Endodermal cell (in vitro differentiated cells): ENCODE measurements around the gene GTF2H3. TPM values are rescaled to one million over a fixed set of nuclear protein-coding genes. Genes with fewer than 3 reads are reported as not detected.

Source experiments
- DNase-seq: peaks from one replicate; pipeline ENCODE4 v3.0.0-alpha.2; 2017
- H3K27ac ChIP-seq: 2 replicates; pipeline ENCODE4 v1.5.1; 2013; ENCODE audit warnings: mild to moderate bottlenecking, low read depth, low read length, moderate library complexity
- H3K27me3 ChIP-seq: 2 replicates; pipeline ENCODE4 v1.6.1; 2013; ENCODE audit warnings: mild to moderate bottlenecking, low read length, moderate library complexity; ENCODE audit not compliant: insufficient read depth, control insufficient read depth, poor library complexity, severe bottlenecking
- H3K36me3 ChIP-seq: 2 replicates; pipeline ENCODE4 v1.7.0; 2013; ENCODE audit warnings: mild to moderate bottlenecking, low read length, moderate library complexity; ENCODE audit not compliant: control insufficient read depth, insufficient read depth
- H3K4me1 ChIP-seq: one replicate; pipeline ENCODE4 v1.7.0; 2013; ENCODE audit warnings: low read length; ENCODE audit not compliant: control insufficient read depth, insufficient read depth
- H3K4me3 ChIP-seq: 2 replicates; pipeline ENCODE4 v1.5.1; 2013; ENCODE audit warnings: mild to moderate bottlenecking, low read length, moderate library complexity
- H3K9ac ChIP-seq: 2 replicates; pipeline ENCODE4 v1.6.1; 2013; ENCODE audit warnings: mild to moderate bottlenecking, low read length, moderate library complexity; ENCODE audit not compliant: poor library complexity, severe bottlenecking; ENCODE audit errors: extremely low read depth
- H3K9me3 ChIP-seq: 2 replicates; pipeline ENCODE4 v1.6.1; 2013; ENCODE audit warnings: mild to moderate bottlenecking, low read length, moderate library complexity; ENCODE audit not compliant: control insufficient read depth
- H3K27ac Mint-ChIP-seq: 2 replicates; pipeline ENCODE4 v1.8.0; 2020; ENCODE audit warnings: mixed read lengths
- H3K27me3 Mint-ChIP-seq: 2 replicates; pipeline ENCODE4 v1.8.0; 2021; ENCODE audit warnings: mild to moderate bottlenecking, mixed read lengths; ENCODE audit not compliant: insufficient read depth
- H3K36me3 Mint-ChIP-seq: 2 replicates; pipeline ENCODE4 v1.8.0; 2020; ENCODE audit warnings: low read depth, mixed read lengths
- H3K4me1 Mint-ChIP-seq: 2 replicates; pipeline ENCODE4 v1.8.0; 2020; ENCODE audit warnings: mixed read lengths
- H3K4me3 Mint-ChIP-seq: 2 replicates; pipeline ENCODE4 v1.8.0; 2020; ENCODE audit warnings: mild to moderate bottlenecking, moderate library complexity, mixed read lengths
- H3K9me3 Mint-ChIP-seq: 2 replicates; pipeline ENCODE4 v1.8.0; 2020; ENCODE audit warnings: mild to moderate bottlenecking, mixed read lengths
- WGBS, 2 experiments: methylation state at CpG; one replicate each; pipeline versions ENCODE4 v1.1.5 to v1.1.7; 2013; ENCODE audit warnings: missing lambda C conversion rate in 2 of 2, mixed read lengths in 1 of 2; ENCODE audit not compliant: insufficient coverage in 1 of 2, insufficient read length in 1 of 2; 5-methylcytosine and 5-hydroxymethylcytosine counted together
- total RNA-seq, 2 donors: library from RNA; stranded (reverse); fragmentation: NEBNext Ultra II Directional in 1 of 2; extraction: Animal tissue kit (Norgen Biotek cat#: 25700) in 1 of 2; gene quantifications; 2 replicates in 1 of 2; 3 replicates in 1 of 2; pipeline ENCODE4 v1.2.1, GENCODE V29; 2021
- TF ChIP-seq, protein P1 (sequence below): fragments of 200-600 bp; sonication (generic); conservative IDR thresholded peaks from 2 replicates; pipeline ENCODE4 v1.5.0; 2021; ENCODE audit warnings: antibody characterized with exemption, mild to moderate bottlenecking

Gene GTF2H3
- total RNA-seq, 2 donors from 2014 or later: 39.4 to 42.5 TPM

GRCh38 chr12:123675436-123675835, 41.8 kb downstream of the GTF2H3 start:
- H3K9me3 ChIP-seq: no peaks in the 10 kb centered on the region
- peaks cover 6% of the 10 kb centered on the region for H3K4me1 ChIP-seq
- H3K4me3 ChIP-seq: no peak overlapping the region
- no peaks in the 10 kb centered on the region for H3K9me3 Mint-ChIP-seq
- no peaks in the 10 kb centered on the region for H3K27me3 Mint-ChIP-seq
- H3K4me1 Mint-ChIP-seq: peaks cover 5% of the 10 kb centered on the region
- TF ChIP-seq, protein P1, sequence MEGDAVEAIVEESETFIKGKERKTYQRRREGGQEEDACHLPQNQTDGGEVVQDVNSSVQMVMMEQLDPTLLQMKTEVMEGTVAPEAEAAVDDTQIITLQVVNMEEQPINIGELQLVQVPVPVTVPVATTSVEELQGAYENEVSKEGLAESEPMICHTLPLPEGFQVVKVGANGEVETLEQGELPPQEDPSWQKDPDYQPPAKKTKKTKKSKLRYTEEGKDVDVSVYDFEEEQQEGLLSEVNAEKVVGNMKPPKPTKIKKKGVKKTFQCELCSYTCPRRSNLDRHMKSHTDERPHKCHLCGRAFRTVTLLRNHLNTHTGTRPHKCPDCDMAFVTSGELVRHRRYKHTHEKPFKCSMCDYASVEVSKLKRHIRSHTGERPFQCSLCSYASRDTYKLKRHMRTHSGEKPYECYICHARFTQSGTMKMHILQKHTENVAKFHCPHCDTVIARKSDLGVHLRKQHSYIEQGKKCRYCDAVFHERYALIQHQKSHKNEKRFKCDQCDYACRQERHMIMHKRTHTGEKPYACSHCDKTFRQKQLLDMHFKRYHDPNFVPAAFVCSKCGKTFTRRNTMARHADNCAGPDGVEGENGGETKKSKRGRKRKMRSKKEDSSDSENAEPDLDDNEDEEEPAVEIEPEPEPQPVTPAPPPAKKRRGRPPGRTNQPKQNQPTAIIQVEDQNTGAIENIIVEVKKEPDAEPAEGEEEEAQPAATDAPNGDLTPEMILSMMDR: no peak
- H3K36me3 Mint-ChIP-seq: peaks cover 56% of the 10 kb centered on the region
- no peak overlapping the region for H3K9ac ChIP-seq
- H3K27me3 ChIP-seq: no peaks in the 10 kb centered on the region
- H3K27ac Mint-ChIP-seq: no peak overlapping the region
- 100% methylated on average over 1 of the region's 1 CpG for WGBS, 2 experiments
- H3K4me3 Mint-ChIP-seq: no peak overlapping the region
- no peak for DNase-seq
- no peak overlapping the region for H3K27ac ChIP-seq
- peaks cover 43% of the 10 kb centered on the region for H3K36me3 ChIP-seq

- Histone ChIP-seq H3K27ac (no peak overlapping the region), H3K9ac (no peak overlapping the region), H3K4me3 (no peak overlapping the region), H3K36me3 (peaks cover 50% of the 10 kb centered on the region), H3K4me1 (peaks cover 4% of the 10 kb centered on the region), H3K9me3 (no peaks in the 10 kb centered on the region), H3K27me3 (no peaks in the 10 kb centered on the region)
- TF ChIP-seq, protein P1: no peak
- Mint-ChIP-seq H3K9me3 (no peaks in the 10 kb centered on the region), H3K27ac (no peak overlapping the region), H3K4me1 (peaks cover 3% of the 10 kb centered on the region), H3K4me3 (no peak overlapping the region), H3K36me3 (peaks cover 67% of the 10 kb centered on the region), H3K27me3 (no peaks in the 10 kb centered on the region)
- WGBS, 2 experiments: 95 to 96% methylated on average over 8 to 9 of the region's 9 CpGs
- DNase-seq: no peak
Measured at GRCh38 chr12:123676616-123677320, 43.1 kb downstream of the GTF2H3 start.

GRCh38 chr12:123678981-123679380, 45.4 kb downstream of the GTF2H3 start:
- DNase-seq: no peak
- no peak overlapping the region for H3K4me3 Mint-ChIP-seq
- no peak overlapping the region for H3K27ac ChIP-seq
- H3K4me1 ChIP-seq: no peaks in the 10 kb centered on the region
- no peaks in the 10 kb centered on the region for H3K9me3 Mint-ChIP-seq
- peaks cover 65% of the 10 kb centered on the region for H3K36me3 Mint-ChIP-seq
- H3K4me1 Mint-ChIP-seq: no peaks in the 10 kb centered on the region
- no peaks in the 10 kb centered on the region for H3K27me3 Mint-ChIP-seq
- 94 to 98% methylated on average over 10 of the region's 10 CpGs for WGBS, 2 experiments
- TF ChIP-seq, protein P1: no peak
- no peak overlapping the region for H3K9ac ChIP-seq
- no peak overlapping the region for H3K27ac Mint-ChIP-seq
- H3K9me3 ChIP-seq: no peaks in the 10 kb centered on the region
- H3K4me3 ChIP-seq: no peak overlapping the region
- no peaks in the 10 kb centered on the region for H3K27me3 ChIP-seq
- peaks cover 49% of the 10 kb centered on the region for H3K36me3 ChIP-seq
